HEK293T (cell line): ENCODE measurements around the gene TBC1D22A.

Experiments
- CTCF ChIA-PET: fragments of 350-600 bp; formaldehyde crosslinking; extraction: SDS; loops from one replicate; lab custom pipeline; 2021; ENCODE audit warnings: antibody characterized with exemption, inconsistent platforms; lab: Yijun Ruan, JAX
- POLR2A ChIA-PET: fragments of 350-600 bp; formaldehyde crosslinking; extraction: SDS; loops from one replicate; lab custom pipeline; 2020; ENCODE audit warnings: antibody characterized with exemption, inconsistent platforms; lab: Yijun Ruan, JAX
- DNase-seq: peaks from one replicate; pipeline ENCODE4 v3.0.0; 2012; ENCODE audit warnings: mixed read lengths; ENCODE audit errors: extremely low spot score
- ARNT ChIP-seq: fragments of 450-650 bp; IDR thresholded peaks from 2 replicates; pipeline ENCODE4 v1.6.1; 2017; ENCODE audit warnings: mild to moderate bottlenecking
- BHLHE40 ChIP-seq: fragments of 450-650 bp; IDR thresholded peaks from 2 replicates; pipeline ENCODE4 v1.6.1; 2016; ENCODE audit warnings: mild to moderate bottlenecking, moderate library complexity, borderline replicate concordance
- CTBP1 ChIP-seq: fragments of 450-650 bp; IDR thresholded peaks from 2 replicates; pipeline ENCODE4 v1.6.1; 2016; ENCODE audit warnings: borderline replicate concordance
- ELF4 ChIP-seq: fragments of 450-650 bp; IDR thresholded peaks from 2 replicates; pipeline ENCODE4 v1.6.1; 2017; ENCODE audit warnings: antibody characterized with exemption
- FOXA1 ChIP-seq: fragments of 450-650 bp; IDR thresholded peaks from 2 replicates; pipeline ENCODE4 v1.6.1; 2016; ENCODE audit warnings: mild to moderate bottlenecking
- FOXK2 ChIP-seq: fragments of 450-650 bp; IDR thresholded peaks from 2 replicates; pipeline ENCODE4 v1.6.1; 2016; ENCODE audit warnings: mild to moderate bottlenecking
- FOXM1 ChIP-seq: fragments of 450-650 bp; IDR thresholded peaks from 2 replicates; pipeline ENCODE4 v1.6.1; 2017; ENCODE audit warnings: mild to moderate bottlenecking, borderline replicate concordance
- HDGF ChIP-seq: fragments of 450-650 bp; IDR thresholded peaks from 2 replicates; pipeline ENCODE4 v1.6.1; 2017; ENCODE audit warnings: antibody characterized with exemption, borderline replicate concordance
- L3MBTL2 ChIP-seq: fragments of 450-650 bp; conservative IDR thresholded peaks from 2 replicates; pipeline ENCODE4 v1.6.1; 2016; ENCODE audit warnings: mild to moderate bottlenecking
- LEF1 ChIP-seq: fragments of 450-650 bp; IDR thresholded peaks from 2 replicates; pipeline ENCODE4 v1.6.1; 2017; ENCODE audit warnings: mild to moderate bottlenecking, borderline replicate concordance
- NFRKB ChIP-seq: fragments of 450-650 bp; IDR thresholded peaks from 2 replicates; pipeline ENCODE4 v1.6.1; 2016; ENCODE audit warnings: mild to moderate bottlenecking, moderate library complexity
- SP1 ChIP-seq: fragments of 450-650 bp; IDR thresholded peaks from 2 replicates; pipeline ENCODE4 v1.6.1; 2017
- SUZ12 ChIP-seq: fragments of 450-650 bp; IDR thresholded peaks from 2 replicates; pipeline ENCODE4 v1.6.1; 2016; ENCODE audit warnings: mild to moderate bottlenecking
- TARDBP ChIP-seq: fragments of 450-650 bp; IDR thresholded peaks from 2 replicates; pipeline ENCODE4 v1.6.1; 2016
- ZNF384 ChIP-seq: fragments of 450-650 bp; IDR thresholded peaks from 2 replicates; pipeline ENCODE4 v1.6.1; 2016
- TF ChIP-seq, protein P1 (sequence below): fragments of 450-650 bp; IDR thresholded peaks from 2 replicates; pipeline ENCODE4 v1.6.1; 2016

TBC1D22A gene

DNA sequence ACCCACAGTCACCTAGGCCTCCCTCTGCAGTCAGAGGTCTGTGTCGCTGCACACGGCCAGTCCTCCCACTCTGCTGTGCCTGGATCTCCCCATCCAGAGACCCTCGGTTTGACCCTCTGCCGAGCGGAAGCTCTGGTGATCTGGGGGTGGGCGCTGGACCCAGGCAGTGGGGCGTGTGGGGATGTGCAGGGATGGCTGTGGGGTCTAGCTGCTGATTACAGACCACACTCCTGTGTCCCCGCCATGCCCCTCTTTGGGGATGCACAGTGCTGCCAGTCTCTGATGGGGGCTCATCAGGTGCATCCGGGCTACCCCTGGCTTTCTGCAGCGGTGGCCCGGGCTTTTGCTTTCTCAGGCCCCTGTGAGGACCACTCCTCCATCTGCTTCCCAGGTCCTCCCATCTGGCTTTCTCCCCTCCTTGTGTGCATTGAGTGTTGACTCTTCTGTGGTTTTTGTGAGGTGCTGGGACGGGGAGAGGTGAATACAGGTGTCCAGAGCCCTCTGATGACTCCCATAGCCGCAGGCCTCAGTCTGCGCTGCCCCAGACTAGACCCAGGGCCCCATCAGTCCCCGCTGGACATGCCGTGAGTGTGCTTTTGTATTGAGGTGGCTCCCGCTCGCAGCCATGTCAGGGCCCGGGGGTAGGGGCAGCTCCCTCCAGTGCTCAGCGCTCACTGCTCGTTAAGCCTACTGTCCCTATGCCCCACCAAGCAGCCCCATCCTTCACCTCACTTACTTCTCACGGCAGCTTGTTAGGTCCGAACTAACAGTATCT is 251.6 kb downstream of the TBC1D22A start:
- no peak for TF ChIP-seq FOXA1
- no peak for TF ChIP-seq FOXM1
- ChIA-PET CTCF (no interaction called here), POLR2A (no interaction called here)
- DNase-seq = no peak

DNA sequence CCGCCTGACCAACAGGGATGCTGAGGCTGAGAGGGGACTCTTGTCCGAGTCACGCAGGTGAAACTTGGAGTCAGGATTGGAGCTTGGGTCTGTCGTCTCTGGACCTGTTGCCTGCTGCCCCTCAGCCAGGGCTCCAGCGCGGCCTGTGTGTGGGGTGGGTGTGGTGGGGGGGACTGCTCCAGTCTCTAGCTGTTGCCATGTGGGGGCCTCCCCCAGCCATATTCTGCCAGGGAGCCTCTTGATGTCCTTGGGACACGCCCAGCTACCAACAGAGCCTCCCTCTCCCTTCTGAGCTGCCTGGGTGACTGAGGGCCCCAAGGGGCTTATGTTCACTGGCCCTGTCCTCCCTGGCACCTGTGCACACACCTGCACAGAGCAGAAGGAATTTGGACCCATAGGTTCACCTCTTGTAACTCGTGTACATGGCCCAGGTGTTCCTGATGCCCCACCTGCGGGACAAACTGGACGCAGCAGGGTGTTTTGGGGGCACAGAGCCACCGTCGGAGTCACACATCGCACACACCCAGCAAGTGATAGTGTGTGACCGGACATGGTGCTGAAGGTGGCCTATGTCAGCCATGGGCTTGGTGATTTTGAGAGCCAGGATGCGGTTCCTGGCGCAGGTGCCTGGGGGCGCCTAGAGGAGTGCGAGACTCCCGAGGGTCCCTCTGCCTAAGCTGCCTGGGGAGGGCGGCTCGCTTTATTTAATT is 252.3 kb downstream of the TBC1D22A start:
- ChIA-PET CTCF (no interaction called here), POLR2A (no interaction called here)
- TF ChIP-seq L3MBTL2 = no peak
- TF ChIP-seq, protein P1, sequence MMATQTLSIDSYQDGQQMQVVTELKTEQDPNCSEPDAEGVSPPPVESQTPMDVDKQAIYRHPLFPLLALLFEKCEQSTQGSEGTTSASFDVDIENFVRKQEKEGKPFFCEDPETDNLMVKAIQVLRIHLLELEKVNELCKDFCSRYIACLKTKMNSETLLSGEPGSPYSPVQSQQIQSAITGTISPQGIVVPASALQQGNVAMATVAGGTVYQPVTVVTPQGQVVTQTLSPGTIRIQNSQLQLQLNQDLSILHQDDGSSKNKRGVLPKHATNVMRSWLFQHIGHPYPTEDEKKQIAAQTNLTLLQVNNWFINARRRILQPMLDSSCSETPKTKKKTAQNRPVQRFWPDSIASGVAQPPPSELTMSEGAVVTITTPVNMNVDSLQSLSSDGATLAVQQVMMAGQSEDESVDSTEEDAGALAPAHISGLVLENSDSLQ = no peak
- no peak for TF ChIP-seq BHLHE40
- TF ChIP-seq FOXM1 = no peak
- no peak for TF ChIP-seq NFRKB
- TF ChIP-seq CTBP1 = no peak
- TF ChIP-seq HDGF = no peak
- TF ChIP-seq FOXK2 = no peak
- TF ChIP-seq ARNT = no peak
- no peak for TF ChIP-seq ZNF384
- no peak for TF ChIP-seq FOXA1
- no peak for TF ChIP-seq LEF1
- no peak for TF ChIP-seq TARDBP
- no peak for TF ChIP-seq ELF4
- no peak for TF ChIP-seq SP1
- TF ChIP-seq SUZ12 = no peak
- DNase-seq = no peak

DNA sequence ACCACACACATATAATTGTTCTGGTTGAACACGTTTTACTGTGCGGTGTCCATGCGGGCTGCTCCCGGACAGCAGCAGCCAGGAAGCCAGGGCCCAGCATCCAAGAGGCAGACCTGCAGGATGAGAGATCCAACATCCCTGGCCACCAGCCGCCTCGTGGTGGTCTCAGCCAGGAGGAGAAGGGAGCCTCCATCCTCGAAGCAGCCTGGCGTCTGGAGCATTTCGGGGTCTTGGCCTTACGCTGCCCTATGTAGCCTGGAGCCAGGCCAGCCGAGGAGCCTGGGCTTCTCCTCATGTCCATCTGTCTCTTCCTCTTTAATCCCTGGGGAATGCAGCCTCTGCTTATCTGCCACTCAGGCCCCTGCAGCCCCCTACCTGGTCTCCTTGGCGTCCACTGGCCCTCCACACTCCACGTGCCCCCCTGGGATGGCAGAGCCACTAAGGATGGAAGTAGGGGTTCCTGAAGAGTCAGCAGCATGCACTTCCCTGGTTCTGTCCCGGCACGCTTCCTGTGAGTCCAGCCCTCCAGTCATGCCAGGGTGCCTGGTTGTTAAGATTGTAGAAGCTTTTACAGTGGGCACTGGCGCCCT is 253.2 kb downstream of the TBC1D22A start:
- ChIA-PET CTCF (interaction anchor here (0.7 kb wide), 1 partner anchor 24 kb away, joined by 3 read pairs; no protein-coding TSS in a partner anchor), POLR2A (interaction anchor here (0.9 kb wide), 1 partner anchor 253 kb away, joined by 3 read pairs; the partner anchor contains the start of gene TBC1D22A)
- DNase-seq = no peak
- no peak for TF ChIP-seq SP1
- no peak for TF ChIP-seq SUZ12
- TF ChIP-seq HDGF = no peak
- TF ChIP-seq NFRKB = no peak
- TF ChIP-seq, protein P1 = no peak
- TF ChIP-seq L3MBTL2 = no peak
- TF ChIP-seq FOXM1 = no peak
- no peak for TF ChIP-seq FOXA1
- no peak for TF ChIP-seq LEF1
- no peak for TF ChIP-seq ZNF384
- no peak for TF ChIP-seq ELF4
- TF ChIP-seq ARNT = no peak
- TF ChIP-seq FOXK2 = no peak
- TF ChIP-seq CTBP1 = no peak
- TF ChIP-seq TARDBP = no peak
- TF ChIP-seq BHLHE40 = no peak

DNA sequence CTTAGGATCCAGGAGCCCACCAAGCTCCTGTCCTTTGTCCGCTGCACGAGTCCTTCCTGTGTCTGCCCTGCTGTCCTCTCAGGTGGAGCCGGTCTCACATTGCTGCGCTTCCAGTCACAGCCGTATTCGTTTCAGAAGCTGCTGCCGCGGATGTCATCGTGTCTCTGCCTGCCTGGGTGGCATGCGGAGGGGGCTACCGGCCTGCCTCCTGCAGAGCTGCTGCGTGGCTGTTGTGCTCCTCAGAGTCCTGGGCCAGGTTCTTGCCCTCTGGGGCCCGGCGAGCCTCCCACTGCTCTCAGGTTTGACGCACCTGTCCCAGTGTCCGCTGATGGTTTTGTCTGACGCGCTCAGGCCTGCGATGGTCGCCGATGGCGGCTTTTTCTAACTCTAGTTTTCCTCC is 254.2 kb downstream of the TBC1D22A start:
- DNase-seq = no peak
- POLR2A ChIA-PET = interaction anchor here (0.9 kb wide), 1 partner anchor 254 kb away, joined by 3 read pairs; the partner anchor contains the start of gene TBC1D22A
- CTCF ChIA-PET = no interaction called here
- no peak for TF ChIP-seq SP1
- TF ChIP-seq ARNT = no peak
- TF ChIP-seq NFRKB = no peak

DNA sequence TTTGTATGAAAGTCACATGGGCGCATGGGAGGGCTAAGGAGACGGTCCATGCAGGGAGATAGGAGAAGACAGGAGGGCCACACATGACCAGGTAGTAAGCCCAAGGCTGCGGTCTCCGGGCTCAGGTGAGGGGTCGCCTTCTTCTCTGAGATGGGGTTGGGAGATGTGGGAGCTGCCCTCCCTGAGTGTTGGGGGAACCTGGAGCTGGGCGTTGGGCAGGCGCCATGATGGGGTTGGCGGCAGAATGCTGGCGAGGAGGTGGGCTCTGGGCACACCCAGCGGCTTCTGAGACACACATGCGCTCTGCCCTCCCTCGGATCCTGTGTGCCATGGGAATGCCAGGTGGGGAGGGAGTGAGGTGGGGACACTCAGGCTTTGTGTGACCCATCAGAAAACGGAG is 254.8 kb downstream of the TBC1D22A start:
- POLR2A ChIA-PET = no interaction called here
- DNase-seq = no peak
- TF ChIP-seq ZNF384 = no peak
- no peak for TF ChIP-seq ELF4
- TF ChIP-seq BHLHE40 = no peak
- TF ChIP-seq LEF1 = no peak
- TF ChIP-seq NFRKB = no peak
- no peak for TF ChIP-seq ARNT
- TF ChIP-seq FOXK2 = no peak
- TF ChIP-seq FOXM1 = no peak
- no peak for TF ChIP-seq TARDBP
- CTCF ChIA-PET = no interaction called here

DNA sequence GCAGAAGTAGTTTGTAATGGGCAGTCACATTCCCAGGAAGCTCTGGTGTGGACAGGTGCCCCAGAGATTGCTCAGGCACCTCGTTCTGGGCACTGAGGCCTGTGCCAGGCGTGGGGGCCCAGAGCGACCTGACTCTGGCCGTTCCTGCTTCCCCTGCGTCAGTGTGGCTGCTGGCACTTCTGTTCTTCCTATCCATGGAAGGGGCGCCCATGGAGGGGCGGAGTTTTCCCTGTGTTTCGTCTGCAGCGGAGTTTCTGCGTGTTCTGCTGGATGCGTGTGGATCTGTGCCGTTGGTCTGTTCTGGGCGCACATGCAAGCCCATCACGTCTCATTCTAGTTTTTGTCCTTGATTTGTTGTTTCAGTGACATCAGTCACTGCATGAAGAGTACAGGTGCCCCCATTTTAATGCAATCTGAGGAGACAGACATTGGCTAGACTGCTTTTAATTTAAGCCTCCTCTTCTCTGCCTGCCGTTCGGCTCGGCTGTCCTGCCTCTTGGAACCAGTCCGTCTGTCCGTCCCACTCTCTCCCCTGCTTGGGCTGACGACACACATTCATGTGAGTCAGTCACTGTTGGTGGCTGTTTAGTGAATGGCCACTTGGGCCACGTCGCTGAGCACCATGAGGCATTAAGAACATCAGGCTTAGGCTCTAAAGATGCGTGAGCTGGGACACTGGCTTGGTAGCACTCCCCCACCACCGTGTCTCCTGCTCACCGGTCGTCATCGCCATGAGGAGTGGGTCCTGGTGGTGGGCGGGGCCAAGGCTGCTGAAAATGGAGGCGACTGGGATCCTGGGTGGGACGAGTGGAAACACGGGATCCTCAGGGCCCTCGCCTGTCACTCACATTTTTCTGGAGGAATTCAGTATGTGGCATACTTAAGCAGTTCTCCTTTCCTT is 255.8 kb downstream of the TBC1D22A start:
- TF ChIP-seq SUZ12 (no peak), ZNF384 (no peak), ELF4 (no peak), FOXA1 (no peak), FOXM1 (no peak), HDGF (no peak), BHLHE40 (no peak), LEF1 (no peak), TARDBP (no peak), L3MBTL2 (no peak), NFRKB (no peak), CTBP1 (no peak), SP1 (no peak), ARNT (no peak), FOXK2 (no peak)
- TF ChIP-seq, protein P1 = no peak
- DNase-seq = no peak
- CTCF ChIA-PET = no interaction called here
- POLR2A ChIA-PET = no interaction called here
